Cerebellar nuclear complex (tissue), 1 donor: ENCODE measurements around the gene C6orf141.

Experiments
- DNase-seq, 2 experiments: peaks; one replicate each; lab custom pipeline; 2025; lab: John Stamatoyannopoulos, UW

The C6orf141 gene

GRCh38 chr6:49550492-49551077 is at the start of gene C6orf141:
C6orf141 (plus strand) TSS chr6:49550668; CDS start chr6:49550793, 125 bp downstream.
- no peak for DNase-seq

- DNase-seq: no peak
Measured at GRCh38 chr6:49504666-49505065, 45.8 kb upstream of the C6orf141 start.

GRCh38 chr6:49506569-49507111 is 43.8 kb upstream of the C6orf141 start:
- no peak for DNase-seq

GRCh38 chr6:49509342-49509741 is 41.1 kb upstream of the C6orf141 start:
- DNase-seq: no peak

GRCh38 chr6:49513153-49513989 is 37.1 kb upstream of the C6orf141 start:
- no peak for DNase-seq

- DNase-seq: no peak
Measured at GRCh38 chr6:49514571-49515484, 35.6 kb upstream of the C6orf141 start.

- DNase-seq: no peak
Measured at GRCh38 chr6:49515485-49516146, 34.9 kb upstream of the C6orf141 start.

- DNase-seq: no peak
Measured at GRCh38 chr6:49516147-49516505, 34.3 kb upstream of the C6orf141 start.

GRCh38 chr6:49517919-49518318 is 32.5 kb upstream of the C6orf141 start:
- no peak for DNase-seq

GRCh38 chr6:49519660-49520059 is 30.8 kb upstream of the C6orf141 start:
- DNase-seq: no peak

GRCh38 chr6:49522710-49523593 is 27.5 kb upstream of the C6orf141 start:
- DNase-seq: no peak

- DNase-seq: no peak
Measured at GRCh38 chr6:49523901-49524300, 26.6 kb upstream of the C6orf141 start.

GRCh38 chr6:49524541-49524940 is 25.9 kb upstream of the C6orf141 start:
- no peak for DNase-seq

- no peak for DNase-seq
Measured at GRCh38 chr6:49526598-49526997, 23.9 kb upstream of the C6orf141 start.

- DNase-seq: no peak
Measured at GRCh38 chr6:49527320-49527719, 23.1 kb upstream of the C6orf141 start.

- no peak for DNase-seq
Measured at GRCh38 chr6:49528571-49528970, 21.9 kb upstream of the C6orf141 start.

GRCh38 chr6:49530141-49530776 is 20.2 kb upstream of the C6orf141 start:
- DNase-seq: no peak

- no peak for DNase-seq
Measured at GRCh38 chr6:49531774-49532569, 18.5 kb upstream of the C6orf141 start.

GRCh38 chr6:49535795-49536194 is 14.7 kb upstream of the C6orf141 start:
- DNase-seq: no peak
